GM13977 (cell line): Measurements from ENCODE around the gene NHS.

Experiments
- DNase-seq: peaks from one replicate; pipeline ENCODE4 v3.0.0; 2012; ENCODE audit warnings: low spot score
- CTCF ChIP-seq: IDR thresholded peaks from 2 replicates; pipeline ENCODE4 v1.5.1; 2012; ENCODE audit warnings: mild to moderate bottlenecking, control low read depth; ENCODE audit not compliant: insufficient read depth; ENCODE audit errors: extremely low read depth, missing control alignments
- in situ Hi-C: fragments of 300-500 bp; cut with MboI; formaldehyde crosslinking; loops from one replicate; pipeline ENCODE4 v1.12.0; 2022; ENCODE audit warnings: low sequenced_read_pairs, low pct_unique_long_range_greater_than_20kb, mixed read lengths, inconsistent platforms; ENCODE audit not compliant: unreplicated experiment

The NHS gene

GRCh38 chrX:17643528-17643927, 268.5 kb downstream of the NHS start:
- no peak for TF ChIP-seq CTCF
- in situ Hi-C loops: no loop called here
- DNase-seq: no peak

GRCh38 chrX:17644001-17644400, 269.0 kb downstream of the NHS start:
- no peak for DNase-seq

GRCh38 chrX:17654116-17654515, 279.1 kb downstream of the NHS start:
- TF ChIP-seq CTCF: no peak
- in situ Hi-C loops: no loop called here
- no peak for DNase-seq

More at GRCh38 chrX:17644001-17644400, 269.0 kb downstream of the NHS start:
- in situ Hi-C loops: no loop called here
- no peak for TF ChIP-seq CTCF

GRCh38 chrX:17655211-17656034, 280.4 kb downstream of the NHS start:
- in situ Hi-C loops: no loop called here
- no peak for DNase-seq
- no peak for TF ChIP-seq CTCF

- in situ Hi-C loops: no loop called here
- DNase-seq: no peak
- TF ChIP-seq CTCF: no peak
Measured at GRCh38 chrX:17656035-17656418, 281.0 kb downstream of the NHS start.

GRCh38 chrX:17656556-17656955, 281.6 kb downstream of the NHS start:
- no peak for DNase-seq
- in situ Hi-C loops: no loop called here
- TF ChIP-seq CTCF: no peak
